Raji (cell line): ENCODE data around the gene OR1N2.
"Not testable (repeated sequence)": the region's sequence is repeated elsewhere in the genome, so short reads cannot be mapped to it uniquely, and the experiment has no call there.

Experiments
- POLR2A ChIP-seq: IDR thresholded peaks from 2 replicates; pipeline ENCODE4 v1.6.1; 2011; ENCODE audit warnings: low read depth, low read length, control low read depth; ENCODE audit not compliant: insufficient read depth

Gene OR1N2

GRCh38 chr9:122579874-122580273, 27.0 kb downstream of the OR1N2 start:
- no peak for TF ChIP-seq POLR2A

GRCh38 chr9:122580360-122580759, 27.4 kb downstream of the OR1N2 start:
- TF ChIP-seq POLR2A: no peak

DNA sequence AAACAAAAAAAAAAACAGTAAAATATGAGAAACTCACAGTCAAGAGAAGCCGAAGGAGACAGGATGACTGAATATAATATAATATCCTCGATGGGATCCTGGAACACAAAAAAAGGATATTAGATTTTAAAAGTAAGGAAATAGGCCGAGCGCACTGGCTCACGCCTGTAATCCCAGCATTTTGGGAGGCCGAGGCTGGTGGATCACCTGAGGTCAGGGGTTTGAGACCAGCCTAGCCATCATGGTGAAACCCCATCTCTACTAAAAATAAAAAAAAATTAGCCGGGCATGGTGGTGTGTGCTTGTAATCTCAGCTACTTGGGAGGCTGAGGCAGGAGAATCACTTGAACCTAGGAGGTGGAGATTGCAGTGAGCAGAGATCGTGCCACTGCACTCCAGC, 30.4 kb downstream of the OR1N2 start, which contains the start of gene OR1L8:
OR1L8 (minus strand) TSS at position 101 of the 400 bp plus-strand sequence. CDS start 14,907 bp downstream, outside the sequence.
- TF ChIP-seq POLR2A: not testable (repeated sequence)
